Epithelial cell of esophagus (primary cell): Measurements from ENCODE around the gene PCBP3.

Source experiments
- DNase-seq: peaks from one replicate; pipeline ENCODE4 v3.0.0; 2010; ENCODE audit warnings: low read depth
- H3K4me3 ChIP-seq: 2 replicates; pipeline ENCODE4 v1.5.1; 2011; ENCODE audit warnings: mild to moderate bottlenecking, low read length, control low read depth
- TF ChIP-seq, protein P1 (sequence below): IDR thresholded peaks from 2 replicates; pipeline ENCODE4 v1.5.1; 2011; ENCODE audit warnings: low read depth, mild to moderate bottlenecking, low read length, control low read depth, inconsistent platforms; ENCODE audit not compliant: insufficient read depth; ENCODE audit errors: missing control alignments

Gene PCBP3

DNA sequence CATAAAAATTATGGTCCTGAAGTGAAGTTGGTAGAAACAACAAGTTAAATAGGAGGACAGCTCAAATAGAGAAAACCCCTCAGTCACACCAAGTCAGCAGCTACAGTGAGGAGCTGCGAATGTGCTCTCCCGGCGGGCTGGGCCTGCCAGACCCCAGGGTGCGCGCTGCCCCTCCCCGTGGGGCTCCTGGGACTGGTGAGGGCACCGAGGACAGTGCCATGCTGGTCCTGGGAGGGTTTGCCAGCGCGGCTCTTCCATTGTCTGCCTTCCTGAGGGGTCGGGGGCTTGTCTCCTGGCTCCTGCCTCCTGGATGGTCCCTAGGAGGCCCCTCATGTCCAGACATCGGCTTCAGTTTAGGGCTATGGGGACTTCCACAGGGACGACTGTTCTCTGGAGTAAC is 121.8 kb downstream of the PCBP3 start:
- TF ChIP-seq, protein P1, sequence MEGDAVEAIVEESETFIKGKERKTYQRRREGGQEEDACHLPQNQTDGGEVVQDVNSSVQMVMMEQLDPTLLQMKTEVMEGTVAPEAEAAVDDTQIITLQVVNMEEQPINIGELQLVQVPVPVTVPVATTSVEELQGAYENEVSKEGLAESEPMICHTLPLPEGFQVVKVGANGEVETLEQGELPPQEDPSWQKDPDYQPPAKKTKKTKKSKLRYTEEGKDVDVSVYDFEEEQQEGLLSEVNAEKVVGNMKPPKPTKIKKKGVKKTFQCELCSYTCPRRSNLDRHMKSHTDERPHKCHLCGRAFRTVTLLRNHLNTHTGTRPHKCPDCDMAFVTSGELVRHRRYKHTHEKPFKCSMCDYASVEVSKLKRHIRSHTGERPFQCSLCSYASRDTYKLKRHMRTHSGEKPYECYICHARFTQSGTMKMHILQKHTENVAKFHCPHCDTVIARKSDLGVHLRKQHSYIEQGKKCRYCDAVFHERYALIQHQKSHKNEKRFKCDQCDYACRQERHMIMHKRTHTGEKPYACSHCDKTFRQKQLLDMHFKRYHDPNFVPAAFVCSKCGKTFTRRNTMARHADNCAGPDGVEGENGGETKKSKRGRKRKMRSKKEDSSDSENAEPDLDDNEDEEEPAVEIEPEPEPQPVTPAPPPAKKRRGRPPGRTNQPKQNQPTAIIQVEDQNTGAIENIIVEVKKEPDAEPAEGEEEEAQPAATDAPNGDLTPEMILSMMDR = no peak
- no peak overlapping the region for H3K4me3 ChIP-seq
- DNase-seq = no peak

DNA sequence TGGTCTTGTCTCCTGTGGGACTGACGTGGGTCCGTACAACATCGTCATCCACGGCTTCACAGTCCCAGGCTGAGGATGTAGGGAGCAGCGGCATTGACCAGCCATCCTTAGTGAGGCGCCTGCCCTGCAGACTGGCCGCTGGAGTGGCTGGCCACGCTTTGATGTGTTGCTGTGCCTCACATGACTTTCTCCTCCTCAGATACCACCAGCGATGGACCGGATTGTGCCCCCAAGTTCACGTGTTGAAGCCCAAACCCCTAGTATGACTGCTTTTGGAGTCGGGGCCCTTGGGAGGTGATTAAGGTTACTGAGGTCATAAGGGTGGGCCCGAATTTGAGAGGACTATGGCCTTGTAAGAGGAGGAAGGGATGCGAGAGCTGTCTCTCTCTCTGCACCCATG is 122.5 kb downstream of the PCBP3 start:
- DNase-seq = no peak
- TF ChIP-seq, protein P1 = no peak
- H3K4me3 ChIP-seq = no peak overlapping the region

DNA sequence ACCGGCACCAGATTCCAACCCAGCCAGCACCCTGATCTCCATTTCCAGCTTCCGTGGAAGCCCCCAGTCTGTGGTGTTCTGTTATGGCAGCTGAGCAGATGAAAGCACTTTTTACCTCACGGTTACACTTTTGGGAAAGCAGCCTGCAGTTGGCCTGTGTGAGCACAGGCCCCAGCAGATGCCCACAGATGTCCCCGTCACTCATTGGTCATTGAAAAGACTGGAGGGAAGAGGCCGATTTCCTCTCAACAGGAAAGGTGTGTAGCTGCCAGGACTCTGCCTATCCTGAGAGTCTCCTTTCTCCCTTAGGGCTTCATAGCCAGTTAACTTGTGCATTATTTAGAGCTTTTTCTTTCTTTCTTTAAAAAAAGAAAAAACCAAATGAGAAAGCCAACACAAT is 123.0 kb downstream of the PCBP3 start:
- TF ChIP-seq, protein P1 = no peak
- no peak overlapping the region for H3K4me3 ChIP-seq
- no peak for DNase-seq

DNA sequence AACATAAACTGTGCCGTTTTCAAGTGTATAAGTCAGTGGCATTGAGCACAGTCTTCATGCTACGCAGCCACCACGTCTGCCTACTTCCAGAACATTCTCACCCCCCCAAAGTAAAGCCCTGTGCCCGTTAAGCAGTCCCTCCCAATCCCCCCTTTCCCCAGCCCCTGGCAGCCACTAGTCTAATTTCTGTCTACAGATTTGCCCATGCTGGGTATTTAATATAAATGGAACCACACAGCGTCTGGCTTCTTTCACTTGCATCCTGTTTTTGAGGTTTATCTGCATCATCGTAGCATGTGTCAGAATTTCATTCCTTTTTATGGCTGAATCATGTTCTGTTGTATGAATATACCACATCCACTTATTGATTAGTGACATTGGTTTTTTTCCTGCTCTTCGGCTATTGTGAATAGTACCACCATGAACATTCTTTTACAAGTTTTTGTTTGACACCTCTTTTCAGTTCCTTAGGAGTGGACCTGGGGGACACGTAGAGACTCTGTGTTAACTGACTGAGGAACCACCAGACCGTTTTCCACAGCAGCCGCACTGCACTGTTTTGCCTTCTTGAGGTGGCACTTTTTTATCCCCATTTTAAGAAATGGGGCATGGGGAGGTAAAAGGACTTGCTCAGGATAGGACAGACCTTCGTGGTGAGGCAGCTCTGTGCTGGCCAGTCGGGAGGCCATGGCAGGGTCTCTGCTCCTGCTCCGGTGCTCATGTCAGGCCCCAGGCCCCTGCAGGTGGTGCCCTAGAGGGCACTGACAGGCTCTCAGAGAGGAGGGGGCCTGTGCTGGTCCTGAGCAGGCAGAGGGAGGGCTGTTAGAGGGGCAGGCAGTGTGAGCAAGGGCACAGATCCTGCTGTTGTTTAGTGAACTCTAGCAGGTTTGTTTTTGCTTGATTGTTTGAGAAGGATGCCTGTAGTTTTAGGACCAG is 123.8 kb downstream of the PCBP3 start:
- TF ChIP-seq, protein P1 = no peak
- no peak for DNase-seq

DNA sequence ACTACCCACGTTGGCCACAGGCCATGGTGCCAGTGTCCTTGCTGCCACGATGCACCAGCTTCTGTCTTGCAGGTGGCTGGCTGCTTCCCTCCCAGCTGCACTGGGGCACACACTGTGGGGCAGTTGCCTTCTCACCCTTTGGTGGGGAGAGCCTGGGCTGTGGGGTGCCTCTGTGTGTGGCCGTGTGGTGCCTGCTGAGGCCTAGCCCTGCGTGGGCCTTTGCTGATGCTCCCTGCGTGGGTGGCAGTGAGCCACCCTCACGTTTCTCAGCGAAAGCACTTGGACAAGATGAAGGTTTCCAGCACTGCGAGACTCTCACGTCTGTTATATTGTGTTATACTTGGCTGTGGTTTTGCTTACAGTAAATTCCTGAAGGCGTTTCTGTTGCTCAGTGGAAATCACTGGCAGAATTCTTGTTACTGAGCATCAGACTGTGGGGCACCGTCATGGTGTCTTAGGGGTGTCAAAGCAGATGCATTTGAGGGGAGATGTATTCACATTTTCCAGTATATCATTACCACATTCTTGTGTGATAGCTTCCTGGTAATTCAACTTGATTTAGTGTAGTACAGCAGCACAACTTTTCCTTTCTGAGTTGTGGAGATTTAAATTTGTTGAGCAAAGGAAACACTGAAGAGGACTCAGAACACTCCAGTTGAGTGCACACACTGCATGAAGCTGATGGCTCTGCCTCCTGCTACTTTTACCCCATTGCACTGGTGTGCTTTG is 124.7 kb downstream of the PCBP3 start:
- no peak for DNase-seq
- H3K4me3 ChIP-seq = no peak overlapping the region
- TF ChIP-seq, protein P1 = no peak

More for the DNA sequence above, 123.8 kb downstream of the PCBP3 start:
- H3K4me3 ChIP-seq = no peak overlapping the region

DNA sequence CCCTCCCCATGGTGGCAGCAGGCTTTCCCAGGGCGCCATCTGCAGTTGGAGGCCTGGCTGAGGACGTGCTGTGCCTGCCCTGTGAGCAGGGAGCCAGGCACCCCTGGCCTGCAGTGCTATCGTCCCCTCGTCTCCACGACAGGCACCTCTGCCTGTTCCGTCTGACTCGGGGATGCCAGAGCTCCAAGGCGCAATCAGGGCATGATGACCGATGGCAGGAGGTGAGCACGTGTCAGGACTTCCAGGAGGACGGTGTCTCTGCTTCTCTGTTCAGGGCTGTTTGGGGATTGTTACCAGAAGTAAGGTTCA is 125.2 kb downstream of the PCBP3 start:
- H3K4me3 ChIP-seq = no peak overlapping the region
- TF ChIP-seq, protein P1 = no peak
- DNase-seq = no peak
